Measurements from ENCODE around the gene VEGFA.

- TF ChIP-seq CTCF (IDR thresholded peaks at IDR 0.05; ENCODE audit: poor library complexity) = no peak
- no peak for TF ChIP-seq EZH2 (IDR thresholded peaks at IDR 0.05; ENCODE audit: borderline replicate concordance)
- no peak for TF ChIP-seq EZH2phosphoT487 (IDR thresholded peaks at IDR 0.05; ENCODE audit: low read depth, severe bottlenecking, unreplicated experiment)
These were observed 29.6 kb upstream of the VEGFA start for GRCh38 chr6:43740321-43740960.

All from hepatocyte (in vitro differentiated cells).